AG04449 (cell line): ENCODE results near the gene GABRR1.

Source experiments
- CTCF ChIA-PET: fragments of 350-600 bp; formaldehyde crosslinking; extraction: SDS; loops from one replicate; lab custom pipeline; 2021; ENCODE audit warnings: antibody characterized with exemption; lab: Yijun Ruan, JAX
- POLR2A ChIA-PET: fragments of 400-600, 350-600 bp; formaldehyde crosslinking; extraction: SDS; loops from one replicate; lab custom pipeline; 2020; ENCODE audit warnings: antibody characterized with exemption, inconsistent platforms; lab: Yijun Ruan, JAX
- DNase-seq: peaks from one replicate; pipeline ENCODE4 v3.0.0-alpha.2; 2010; ENCODE audit warnings: low read depth, low spot score
- H3K4me3 ChIP-seq: 2 replicates; pipeline ENCODE4 v1.5.1; 2011; ENCODE audit warnings: low read depth, mild to moderate bottlenecking, control low read depth, low read length
- CTCF ChIP-seq: IDR thresholded peaks from one replicate; pipeline ENCODE4 v1.5.1; 2011; ENCODE audit warnings: mild to moderate bottlenecking, moderate library complexity, low read length, control low read depth, inconsistent platforms; ENCODE audit not compliant: insufficient read depth; ENCODE audit errors: missing control alignments

GABRR1 gene

GRCh38 chr6:89146718-89147700 is 70.1 kb downstream of the GABRR1 start:
- ChIA-PET CTCF (interaction anchor here (1.0 to 4.7 kb wide), 3 partner anchors 95 to 222 kb away, joined by 5 to 16 read pairs (median 6); no protein-coding TSS in a partner anchor), POLR2A (no interaction called here)
- TF ChIP-seq CTCF = no peak
- DNase-seq = no peak
- peak overlapping the region; percentile 65 for H3K4me3 ChIP-seq

GRCh38 chr6:89145956-89146717 is 71.0 kb downstream of the GABRR1 start, which contains the start of gene PM20D2:
PM20D2 (plus strand) TSS chr6:89146055; CDS start chr6:89146145, 90 bp downstream.
- peak within 1 kb of the TSS; percentile 65 for H3K4me3 ChIP-seq
- DNase-seq = no peak
- TF ChIP-seq CTCF = no peak
- CTCF ChIA-PET = interaction anchor here (1.0 to 4.7 kb wide), 3 partner anchors 96 to 222 kb away, joined by 5 to 16 read pairs (median 6); no protein-coding TSS in a partner anchor
- POLR2A ChIA-PET = interaction anchor here (0.7 kb wide), 1 partner anchor 64 kb away, joined by 5 read pairs; no protein-coding TSS in a partner anchor

- no peak for TF ChIP-seq CTCF
- peak overlapping the region; percentile 65 for H3K4me3 ChIP-seq
- ChIA-PET CTCF (interaction anchor here (0.9 to 4.7 kb wide), 6 partner anchors 79 to 223 kb away, joined by 3 to 16 read pairs (median 6); no protein-coding TSS in a partner anchor), POLR2A (interaction anchor here (0.7 kb wide), 1 partner anchor 63 kb away, joined by 5 read pairs; no protein-coding TSS in a partner anchor)
- no peak for DNase-seq
Measured at GRCh38 chr6:89145091-89145955, 71.8 kb downstream of the GABRR1 start.

GRCh38 chr6:89144354-89144906 is 72.7 kb downstream of the GABRR1 start:
- TF ChIP-seq CTCF = no peak
- no peak for DNase-seq
- ChIA-PET CTCF (interaction anchor here (0.9 to 4.7 kb wide), 4 partner anchors 78 to 161 kb away, joined by 3 to 16 read pairs (median 4); no protein-coding TSS in a partner anchor), POLR2A (no interaction called here)
- no peak overlapping the region for H3K4me3 ChIP-seq

GRCh38 chr6:89140347-89141156 is 76.6 kb downstream of the GABRR1 start:
- POLR2A ChIA-PET = no interaction called here
- DNase-seq = no peak
- CTCF ChIA-PET = no interaction called here

More at GRCh38 chr6:89140347-89141156, 76.6 kb downstream of the GABRR1 start:
- TF ChIP-seq CTCF = no peak
- H3K4me3 ChIP-seq = no peak overlapping the region
